Inflammatory macrophage (primary cell): ENCODE data around the gene TPSAB1.

Experiments
- DNase-seq, 2 donors: peaks; one replicate each; pipeline ENCODE4 v3.0.0-alpha.2; 2020 to 2022

The TPSAB1 gene

GRCh38 chr16:1288813-1289476, 48.4 kb downstream of the TPSAB1 start:
- no peak for DNase-seq

- DNase-seq, result no peak
Measured at GRCh38 chr16:1289477-1289866, 49.0 kb downstream of the TPSAB1 start.

GRCh38 chr16:1290063-1290501, 49.6 kb downstream of the TPSAB1 start:
- DNase-seq, result peak in 1 of 2 donors; percentile 29

GRCh38 chr16:1290860-1291575, 50.5 kb downstream of the TPSAB1 start:
- DNase-seq, result no peak

DNA sequence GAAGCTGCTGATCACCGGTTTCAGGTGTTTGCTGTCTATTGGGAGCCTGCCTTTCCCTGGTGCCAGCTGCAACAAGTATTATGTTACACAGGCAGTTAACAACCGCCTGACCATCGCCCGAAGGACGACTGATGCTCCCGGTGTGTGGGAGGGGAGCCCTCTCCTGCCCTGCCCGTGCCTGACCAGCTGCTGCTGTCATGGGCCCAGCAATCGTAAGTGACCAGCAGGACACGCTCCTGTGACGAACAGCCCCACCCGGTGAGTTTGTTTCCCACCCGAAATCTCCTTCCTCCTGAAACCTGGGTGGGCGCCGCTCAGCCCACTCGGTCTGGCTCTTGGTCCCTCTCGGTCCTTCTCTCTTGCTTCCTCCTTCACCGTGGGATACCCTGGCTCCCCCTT, 51.1 kb downstream of the TPSAB1 start:
- DNase-seq, result no peak
